ENCODE data around the gene ZNF732. TPM values are rescaled to one million over a fixed set of nuclear protein-coding genes. Genes with fewer than 3 reads are reported as not detected.
"Not testable (repeated sequence)": the region's sequence is repeated elsewhere in the genome, so short reads cannot be mapped to it uniquely, and the experiment has no call there.

The ZNF732 gene
- total RNA-seq = 0.40 and 0.44 TPM in 2 replicates

- DNase-seq (ENCODE audit: low read depth in 2 of 2) = peak; percentile 67 to 72
These were observed at the start of gene ZNF732 for GRCh38 chr4:304969-305680. Gene ZNF732, minus strand, starts transcription at chr4:305474. Its CDS starts 164 bp downstream, at chr4:305310.

- DNase-seq (ENCODE audit: low read depth in 2 of 2) = no peak
These were observed 34.7 kb upstream of the ZNF732 start for GRCh38 chr4:340011-340410.

GRCh38 chr4:338759-339097 lies 33.5 kb upstream of the ZNF732 start:
- no peak for DNase-seq (ENCODE audit: low read depth in 2 of 2)

GRCh38 chr4:337932-338758 lies 32.9 kb upstream of the ZNF732 start:
- DNase-seq (ENCODE audit: low read depth in 2 of 2) = peak in 1 of 2 donors; percentile 51

- peak; percentile 98 for DNase-seq (ENCODE audit: low read depth in 2 of 2)
These were observed 32.1 kb upstream of the ZNF732 start, which contains the start of gene ZNF141 for GRCh38 chr4:337143-337931. Gene ZNF141, plus strand, starts transcription at chr4:337814. Its CDS starts 170 bp downstream, at chr4:337984.

- DNase-seq (ENCODE audit: low read depth in 2 of 2) = no peak
These were observed 31.5 kb upstream of the ZNF732 start for GRCh38 chr4:336893-337142.

- peak in 1 of 2 donors; percentile 20 for DNase-seq (ENCODE audit: low read depth in 2 of 2)
These were observed 31.0 kb upstream of the ZNF732 start for GRCh38 chr4:336099-336892.

GRCh38 chr4:335515-335914 lies 30.2 kb upstream of the ZNF732 start:
- peak in 1 of 2 donors; percentile 6 for DNase-seq (ENCODE audit: low read depth in 2 of 2)

GRCh38 chr4:328729-329128 lies 23.5 kb upstream of the ZNF732 start:
- no peak for DNase-seq (ENCODE audit: low read depth in 2 of 2)

GRCh38 chr4:314296-314903 lies 9.1 kb upstream of the ZNF732 start:
- DNase-seq (ENCODE audit: low read depth in 2 of 2) = no peak

GRCh38 chr4:309807-310206 lies 4.5 kb upstream of the ZNF732 start:
- DNase-seq (ENCODE audit: low read depth in 2 of 2) = no peak

- DNase-seq (ENCODE audit: low read depth in 2 of 2) = no peak
These were observed 1.3 kb upstream of the ZNF732 start for GRCh38 chr4:306551-306961.

- DNase-seq (ENCODE audit: low read depth in 2 of 2) = not testable (repeated sequence)
These were observed 758 bp downstream of the ZNF732 start for GRCh38 chr4:304516-304915.

- DNase-seq (ENCODE audit: low read depth in 2 of 2) = no peak
These were observed 2.9 kb downstream of the ZNF732 start for GRCh38 chr4:302381-302780.

- DNase-seq (ENCODE audit: low read depth in 2 of 2) = no peak
These were observed 10.5 kb downstream of the ZNF732 start for GRCh38 chr4:294732-295131.

- peak in 1 of 2 donors; percentile 41 for DNase-seq (ENCODE audit: low read depth in 2 of 2)
These were observed 16.4 kb downstream of the ZNF732 start for GRCh38 chr4:288891-289290.

- no peak for DNase-seq (ENCODE audit: low read depth in 2 of 2)
These were observed 31.8 kb downstream of the ZNF732 start for GRCh38 chr4:273309-274017.

GRCh38 chr4:271492-272103 lies 33.7 kb downstream of the ZNF732 start:
- DNase-seq (ENCODE audit: low read depth in 2 of 2) = no peak

- not testable (repeated sequence) for DNase-seq (ENCODE audit: low read depth in 2 of 2)
These were observed 46.0 kb downstream of the ZNF732 start for GRCh38 chr4:259240-259639.

GRCh38 chr4:256492-256891 lies 48.8 kb downstream of the ZNF732 start:
- no peak for DNase-seq (ENCODE audit: low read depth in 2 of 2)

All from lung microvascular endothelial cell (primary cell).